Right renal cortex interstitium (tissue), 3 donors: ENCODE data around the gene PSMA7. TPM values are rescaled to one million over a fixed set of nuclear protein-coding genes. Genes with fewer than 3 reads are reported as not detected.
"Not testable (repeated sequence)": the region's sequence is repeated elsewhere in the genome, so short reads cannot be mapped to it uniquely, and the experiment has no call there.

Source experiments
- DNase-seq, 3 donors: peaks; one replicate each; pipeline ENCODE4 v3.0.0-alpha.2; 2013; ENCODE audit warnings: low read depth in 3 of 3, low spot score in 2 of 3
- polyA plus RNA-seq, 3 donors: library from polyadenylated mRNA; unstranded; fragments of 120-200 nt; gene quantifications; one replicate each; pipeline ENCODE4 v1.2.1, GENCODE V29; 2013; ENCODE audit not compliant: insufficient read length in 3 of 3

PSMA7 gene
- polyA plus RNA-seq, 3 donors = 169 to 200 (median 192) TPM

DNA sequence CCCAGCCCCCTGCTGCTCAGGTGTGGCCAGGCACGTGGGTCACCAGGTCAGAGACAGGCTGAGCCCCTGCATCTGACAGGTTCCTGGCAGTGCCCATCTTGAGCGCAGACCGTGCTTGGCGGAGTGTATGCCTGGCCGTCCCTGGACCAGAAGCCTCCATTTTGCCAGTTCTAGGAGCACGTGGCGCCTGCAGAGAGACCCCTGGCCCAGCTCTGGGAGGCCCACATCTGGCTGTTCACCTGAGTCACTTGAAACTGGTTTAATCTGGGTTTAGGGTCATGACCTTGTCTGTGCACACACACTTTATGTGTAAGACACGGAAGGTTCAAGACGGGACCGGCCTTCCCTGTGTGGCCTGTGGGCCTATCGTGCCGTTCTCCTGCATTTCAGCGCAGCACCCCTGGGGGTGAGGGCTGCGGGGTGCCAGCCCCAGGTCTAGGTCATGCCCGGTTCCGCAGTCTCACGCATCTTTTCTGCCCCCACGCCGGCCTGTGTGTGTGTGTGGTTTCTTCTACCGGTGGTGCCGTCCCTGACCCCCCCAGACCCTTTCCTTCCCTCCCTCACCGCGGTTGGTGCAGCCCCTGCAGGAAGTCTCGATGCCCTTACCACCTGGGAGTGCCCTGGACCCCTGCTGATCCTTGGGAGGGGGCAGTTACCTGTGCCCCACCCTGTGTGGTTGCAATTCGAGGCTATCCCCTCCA, 14.3 kb upstream of the PSMA7 start:
- no peak for DNase-seq

DNA sequence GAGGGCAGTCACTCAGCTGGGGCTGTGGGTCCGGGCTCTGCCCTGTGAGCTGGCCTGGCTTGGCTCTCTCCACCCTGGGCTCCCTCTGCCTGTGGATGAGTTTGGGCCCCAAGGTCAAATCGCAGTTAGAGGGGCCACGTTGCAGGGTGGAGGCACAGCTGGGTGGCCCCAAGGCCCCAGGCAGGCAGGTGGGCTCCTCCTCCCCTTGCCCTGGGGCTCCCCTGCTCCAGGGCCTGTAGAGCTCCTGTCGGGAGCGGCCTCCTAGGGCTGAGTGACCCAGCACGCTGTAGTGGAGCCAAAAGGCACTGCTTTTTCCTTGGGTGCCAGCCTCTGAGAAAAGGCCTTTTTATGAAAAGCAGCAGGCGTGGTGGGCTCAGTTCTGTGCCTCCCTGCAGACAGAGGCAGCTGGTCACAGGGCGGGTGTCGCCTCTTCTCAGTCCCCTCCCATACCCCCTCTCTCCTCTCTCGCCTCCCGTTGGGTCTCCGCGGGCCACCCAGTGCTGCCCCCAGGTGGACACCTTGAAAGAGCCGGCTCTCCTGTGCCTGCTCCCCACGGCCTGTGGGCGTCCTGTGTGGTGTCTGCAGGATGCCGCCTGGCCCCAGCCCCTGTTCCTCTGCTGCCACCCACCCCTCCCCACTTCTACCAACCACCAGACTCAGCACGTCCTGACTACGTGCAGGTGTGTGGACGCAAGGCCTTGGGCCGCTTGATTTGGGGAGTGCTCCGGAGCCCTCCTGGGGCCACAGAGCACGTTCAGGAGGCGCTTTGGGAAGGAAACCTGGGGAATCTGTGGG, 13.6 kb upstream of the PSMA7 start:
- no peak for DNase-seq

- no peak for DNase-seq
These were observed 13.0 kb upstream of the PSMA7 start for GRCh38 chr20:62156254-62156556.

DNA sequence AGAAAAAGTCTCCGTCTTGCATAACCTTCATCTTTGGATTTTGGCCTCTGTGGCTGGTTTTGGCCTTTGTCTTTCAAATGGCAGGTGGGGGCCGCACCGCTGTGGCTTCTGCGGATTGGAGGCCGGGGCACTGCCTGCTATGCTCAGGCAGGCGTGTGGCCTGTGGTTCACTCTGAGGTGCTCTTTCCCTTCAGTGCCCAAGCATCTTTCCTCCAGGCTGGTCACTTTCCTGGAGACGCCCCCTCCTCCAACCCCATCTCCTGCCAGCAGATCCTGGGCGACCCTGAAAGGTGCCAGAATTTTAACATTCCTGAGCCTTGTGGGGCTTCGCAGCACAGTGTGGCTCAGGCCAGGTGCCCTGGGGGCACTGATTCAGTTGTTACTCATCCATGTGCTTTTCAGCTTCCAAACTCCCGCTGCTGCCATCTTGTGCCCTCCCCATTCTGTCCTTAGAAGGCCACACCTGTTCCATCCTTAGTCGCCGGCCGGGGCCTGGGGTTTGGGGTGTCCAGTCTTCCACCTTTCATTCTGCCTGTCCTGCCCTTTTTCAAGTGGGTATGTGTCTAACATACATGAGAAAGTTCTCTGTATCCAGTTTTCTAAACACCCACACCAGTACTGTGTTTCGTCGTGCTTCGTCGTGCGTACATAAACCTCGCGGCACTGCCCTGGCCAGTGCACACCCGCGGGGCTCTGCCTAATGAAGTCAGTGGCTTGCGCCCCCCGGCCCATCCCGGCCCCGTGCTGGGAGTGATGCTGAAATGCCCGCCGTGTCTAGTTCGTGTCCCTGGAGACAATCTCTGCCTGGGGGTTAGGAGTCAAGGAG, 12.4 kb upstream of the PSMA7 start:
- DNase-seq = no peak

DNA sequence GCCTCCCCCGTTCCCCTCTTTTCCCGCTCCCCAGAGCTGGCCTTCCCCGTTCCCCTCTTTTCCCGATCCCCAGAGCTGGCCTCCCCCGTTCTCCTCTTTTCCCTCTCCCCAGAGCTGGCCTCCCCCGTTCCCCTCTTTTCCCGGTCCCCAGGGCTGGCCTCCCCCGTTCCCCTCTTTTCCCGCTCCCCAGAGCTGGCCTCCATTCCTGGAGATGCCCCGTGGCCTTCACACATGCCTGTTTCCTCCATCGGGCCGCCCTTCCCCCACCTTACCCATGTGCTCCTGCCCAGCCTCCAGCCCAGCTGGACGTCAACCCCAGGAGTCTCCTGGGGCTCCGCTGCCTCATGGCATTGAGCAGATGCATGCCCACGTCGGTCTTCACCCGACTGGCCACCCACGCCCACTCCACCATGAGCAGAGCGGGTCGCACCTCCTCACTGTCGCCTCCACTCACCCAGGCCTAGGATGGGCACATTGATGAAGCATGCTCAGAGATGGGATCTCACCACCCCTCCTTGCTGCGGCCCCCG, 8.7 kb upstream of the PSMA7 start:
- no peak for DNase-seq

DNA sequence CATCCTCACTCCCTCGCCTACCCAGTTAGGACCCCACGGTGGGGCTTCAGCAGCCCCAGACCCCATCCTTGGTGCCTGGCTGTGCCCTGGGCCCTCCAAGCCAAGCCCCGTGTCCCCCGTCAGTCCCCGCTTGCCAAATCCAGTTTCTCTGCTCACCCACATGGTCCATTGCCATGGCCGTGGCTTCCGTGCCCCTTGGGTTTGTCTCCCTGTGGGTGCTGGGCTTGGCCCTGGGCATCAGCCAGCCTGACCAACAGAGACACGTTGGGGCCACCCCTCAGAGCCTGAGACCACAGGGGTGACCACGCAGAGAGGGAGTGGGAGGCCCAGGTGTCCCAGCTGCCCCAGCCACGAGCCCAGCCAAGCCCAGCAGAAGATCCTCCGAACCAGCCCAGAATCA, 8.0 kb upstream of the PSMA7 start:
- DNase-seq = no peak

GRCh38 chr20:62150310-62150575, 7.0 kb upstream of the PSMA7 start:
- no peak for DNase-seq

- no peak for DNase-seq
These were observed 6.5 kb upstream of the PSMA7 start for GRCh38 chr20:62149532-62150309.

GRCh38 chr20:62148908-62149314, 5.7 kb upstream of the PSMA7 start:
- DNase-seq = no peak

DNA sequence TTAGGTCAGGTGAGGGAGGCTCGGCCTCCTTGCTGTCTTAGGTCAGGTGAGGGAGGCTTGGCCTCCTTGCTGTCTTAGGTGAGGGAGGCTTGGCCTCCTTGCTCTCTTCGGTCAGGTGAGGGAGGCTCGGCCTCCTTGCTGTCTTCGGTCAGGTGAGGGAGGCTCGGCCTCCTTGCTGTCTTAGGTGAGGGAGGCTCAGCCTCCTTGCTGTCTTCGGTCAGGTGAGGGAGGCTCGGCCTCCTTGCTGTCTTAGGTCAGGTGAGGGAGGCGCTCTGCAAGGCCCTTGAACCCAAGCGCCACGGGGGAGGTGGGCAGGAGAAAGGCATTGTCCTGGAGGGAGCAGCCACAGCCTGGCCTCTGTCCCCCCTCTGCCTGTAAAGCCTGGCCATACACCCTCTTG, 5.2 kb upstream of the PSMA7 start:
- not testable (repeated sequence) for DNase-seq

DNA sequence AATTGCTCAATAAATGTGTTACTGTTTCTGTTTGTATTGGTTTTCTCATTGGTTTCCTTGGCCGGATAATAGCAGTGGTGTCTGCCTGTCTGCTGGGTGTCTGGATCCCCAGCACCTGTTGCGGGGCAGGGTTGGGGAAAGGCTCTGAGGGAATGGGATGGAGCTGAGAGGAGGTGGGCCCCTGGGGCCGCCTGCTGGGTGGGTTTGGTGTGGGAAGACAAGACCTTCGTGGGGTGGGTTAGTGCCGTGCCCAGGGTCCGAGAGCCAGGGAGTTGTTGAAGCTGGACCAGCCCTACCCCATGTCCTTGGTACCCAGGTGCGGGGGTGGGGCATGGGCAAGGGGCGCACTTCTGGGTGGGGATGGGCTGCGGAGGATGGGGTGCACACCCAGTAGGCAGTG, 4.3 kb upstream of the PSMA7 start:
- DNase-seq = no peak

DNA sequence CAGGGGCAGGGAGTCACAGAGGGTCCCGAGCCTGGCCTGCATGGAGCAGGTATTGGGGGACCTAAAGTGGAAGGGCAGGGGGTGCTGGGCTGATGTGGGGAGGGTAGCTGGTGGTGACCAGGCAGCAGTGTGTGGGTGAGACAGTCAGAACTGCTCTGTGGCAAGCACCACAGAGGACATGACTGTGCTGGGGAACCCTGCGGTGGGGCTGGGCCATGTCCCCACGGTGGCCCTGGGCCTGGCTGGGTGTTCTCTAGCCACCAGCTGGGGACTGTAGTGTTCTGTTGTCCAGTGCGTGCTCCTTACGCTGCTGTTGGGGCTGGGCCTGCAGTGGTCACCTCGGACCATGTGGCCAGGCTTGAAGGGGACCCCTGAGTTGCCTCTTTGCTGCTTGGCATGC, 3.9 kb upstream of the PSMA7 start:
- no peak for DNase-seq

DNA sequence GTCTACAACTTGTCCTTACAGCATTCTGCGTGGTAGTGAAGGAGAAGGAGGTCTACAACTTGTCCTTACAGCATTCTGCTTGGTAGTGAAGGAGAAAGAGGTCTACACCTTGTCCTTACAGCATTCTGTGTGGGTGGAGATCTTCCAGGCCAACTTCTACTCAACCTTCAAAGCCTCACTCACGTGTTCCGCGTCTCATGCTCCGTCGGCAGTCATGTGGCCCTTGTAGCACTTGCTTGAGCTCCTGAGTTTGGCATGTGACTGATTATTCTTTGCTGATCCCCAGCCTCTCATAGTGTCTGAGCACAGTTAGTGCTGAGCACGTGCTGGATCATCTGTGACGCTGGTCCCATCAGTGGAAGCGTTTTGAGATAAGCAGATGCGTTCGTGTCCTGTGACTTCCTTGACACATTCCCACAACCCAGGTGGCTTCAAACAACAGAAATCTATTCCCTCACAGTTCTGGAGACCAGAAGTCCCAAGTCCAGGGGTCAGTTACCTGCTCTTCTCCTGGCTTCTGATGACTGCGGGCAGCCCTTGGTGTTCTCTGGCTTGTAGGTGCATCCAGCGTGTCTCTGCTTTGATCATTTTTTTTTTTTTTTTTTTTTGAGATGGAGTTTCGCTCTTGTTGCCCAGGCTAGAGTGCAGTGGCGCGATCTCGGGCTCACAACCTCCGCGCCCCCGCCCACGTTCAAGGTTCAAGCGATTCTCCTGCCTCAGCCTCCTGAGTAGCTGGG, 3.0 kb upstream of the PSMA7 start:
- no peak for DNase-seq

DNA sequence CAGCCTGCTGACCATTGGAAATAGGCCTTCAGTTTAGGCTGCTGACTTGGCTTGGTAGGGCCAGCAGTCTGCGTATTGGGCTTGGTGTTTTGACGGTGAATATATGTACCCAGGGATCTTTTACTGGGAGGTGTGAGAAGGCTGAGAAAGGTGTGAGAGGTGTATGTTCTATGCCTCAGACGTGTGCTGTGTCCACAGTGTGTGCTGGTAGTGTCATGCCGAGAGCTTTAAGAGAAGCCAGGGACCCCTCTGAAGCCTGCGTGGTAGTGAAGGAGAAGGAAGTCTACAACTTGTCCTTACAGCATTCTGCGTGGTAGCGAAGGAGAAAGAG, 2.5 kb upstream of the PSMA7 start:
- DNase-seq = no peak

GRCh38 chr20:62143957-62144825, 997 bp upstream of the PSMA7 start:
- DNase-seq = no peak

DNA sequence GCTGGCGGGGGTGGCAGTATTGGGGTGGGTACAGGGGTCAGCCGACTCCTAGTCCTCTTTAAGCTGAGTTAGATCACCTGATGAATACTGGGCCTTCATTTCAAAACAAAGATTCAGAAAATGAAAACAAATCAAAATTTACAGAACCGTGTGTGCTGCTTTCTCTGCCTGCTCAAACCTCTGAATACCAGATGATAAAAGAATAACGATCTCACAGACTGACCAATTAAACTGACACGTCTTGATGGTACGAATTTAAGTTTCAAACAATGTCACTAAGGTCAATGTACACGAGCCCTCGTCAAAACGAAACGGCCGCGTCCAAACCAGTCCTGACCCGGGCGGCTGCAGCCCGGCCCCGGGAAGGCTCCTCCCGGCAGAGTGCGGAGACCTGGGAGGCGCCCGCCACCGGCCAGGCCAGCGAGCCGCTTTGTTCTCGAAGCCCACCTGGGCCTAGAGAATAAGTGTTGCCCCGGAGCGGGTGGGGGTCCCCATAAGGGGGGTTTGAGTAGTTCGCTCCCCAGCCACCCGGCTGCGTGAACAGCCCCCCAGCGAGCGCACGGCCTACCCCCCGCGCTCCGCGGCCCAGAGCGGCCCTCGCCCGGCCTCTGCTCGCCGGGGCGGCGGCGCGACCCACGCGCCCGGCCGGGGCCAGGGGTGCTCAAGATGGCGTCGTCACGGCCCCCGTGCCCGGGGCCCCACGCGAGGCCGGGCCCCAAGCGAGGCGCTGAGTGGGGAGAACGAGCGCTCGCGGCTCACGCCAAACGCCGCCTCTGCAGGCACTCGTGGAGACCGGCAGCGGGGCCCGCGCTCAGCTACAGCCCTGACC, 728 bp downstream of the PSMA7 start:
- no peak for DNase-seq

GRCh38 chr20:62141397-62142251, 1.6 kb downstream of the PSMA7 start:
- DNase-seq = no peak

GRCh38 chr20:62141043-62141396, 2.2 kb downstream of the PSMA7 start:
- no peak for DNase-seq
